HG02981 (cell line): ENCODE data around the gene CPT1C.
A peak's percentile ranks its signal among the peaks of the same experiment; 100 is the strongest.

ENCODE experiments used
- ATAC-seq: cut with Tn5 transposase; IDR thresholded peaks from one replicate; pipeline ENCODE4 v1.9.1; 2021; ENCODE audit warnings: mild to moderate bottlenecking, moderate library complexity; ENCODE audit not compliant: unreplicated experiment

The CPT1C gene

DNA sequence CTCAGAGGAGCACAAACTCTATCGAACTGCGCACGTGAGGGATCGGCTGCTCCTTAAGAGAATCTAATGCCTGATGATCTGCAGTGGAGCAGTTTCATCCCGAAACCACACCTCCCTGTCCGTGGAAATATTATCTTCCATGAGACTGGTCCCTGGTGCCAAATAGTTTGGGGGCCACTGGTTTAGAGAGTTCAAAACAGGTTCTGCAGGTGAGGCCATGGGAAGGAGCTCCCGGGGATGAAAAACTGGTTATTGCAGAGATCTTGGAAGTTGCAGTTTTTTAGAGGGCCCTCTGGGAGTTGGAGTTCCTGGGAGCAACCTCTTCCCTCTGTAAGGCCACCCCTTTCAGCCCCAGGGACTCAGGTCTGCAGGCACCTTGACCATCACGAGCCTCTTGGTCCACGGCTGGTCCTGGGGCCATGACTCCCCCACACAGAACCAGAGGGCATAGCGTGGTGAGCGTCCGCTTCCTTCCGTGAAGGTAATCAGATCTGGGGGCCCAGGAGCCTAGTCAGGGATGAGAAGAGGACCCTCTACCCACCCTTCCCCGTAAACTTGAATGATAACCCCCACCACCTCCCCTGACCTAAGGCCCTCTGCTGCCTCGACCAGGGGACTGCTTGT lies 30.5 kb upstream of the CPT1C start:
- no peak for ATAC-seq

GRCh38 chr19:49662011-49662410 lies 28.9 kb upstream of the CPT1C start:
- no peak for ATAC-seq

- no peak for ATAC-seq
These were observed 27.7 kb upstream of the CPT1C start for GRCh38 chr19:49663224-49663623.

- ATAC-seq, result no peak
These were observed 26.5 kb upstream of the CPT1C start for GRCh38 chr19:49664171-49665035.

- no peak for ATAC-seq
These were observed 25.9 kb upstream of the CPT1C start for GRCh38 chr19:49665036-49665350.

DNA sequence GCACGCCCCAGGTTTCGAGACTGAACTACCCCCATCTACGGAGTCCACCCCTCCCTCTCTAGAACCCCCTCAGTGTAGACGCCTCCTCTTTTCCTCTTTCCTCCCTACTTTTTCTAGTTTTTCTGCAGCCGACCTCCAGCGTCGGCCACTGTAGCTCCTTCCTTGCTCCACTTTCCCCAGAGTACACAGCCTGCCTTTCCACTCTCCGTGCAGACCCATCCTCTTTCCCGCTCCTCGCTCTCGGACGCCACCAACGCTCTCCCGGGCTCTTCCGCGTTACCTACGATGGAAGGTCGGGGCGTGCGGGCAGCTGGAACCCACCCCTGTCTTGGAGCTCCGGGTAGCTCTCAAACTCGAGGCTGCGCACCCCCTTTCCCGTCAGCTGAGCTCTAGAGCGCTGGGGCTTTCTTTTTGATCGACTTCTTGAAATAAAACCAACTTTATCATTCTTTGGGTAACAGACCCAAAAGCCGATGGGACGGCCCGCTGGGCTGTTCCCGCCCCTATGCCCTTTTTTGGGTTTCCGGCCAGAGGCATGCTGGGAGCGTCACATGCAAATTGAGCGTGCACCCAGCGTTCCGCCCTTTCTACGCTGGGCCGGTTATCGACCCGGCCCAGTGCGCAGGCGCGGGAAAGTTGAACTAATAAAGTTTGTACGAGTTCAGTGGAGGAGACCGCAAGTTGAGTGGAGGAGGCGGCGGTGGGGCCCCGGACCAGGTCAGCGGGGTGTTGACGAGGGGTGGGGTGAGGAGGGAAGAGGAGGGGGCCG lies 25.4 kb upstream of the CPT1C start, which contains the start of the genes BCL2L12 and IRF3:
Gene BCL2L12 (plus strand): TSS at position 583 of the 769 bp plus-strand sequence. CDS start 760 bp downstream, outside the sequence.
Gene IRF3 (minus strand): TSS at position 507 of the 769 bp plus-strand sequence. CDS start 1,019 bp downstream, outside the sequence.
- peak; percentile 83 for ATAC-seq

DNA sequence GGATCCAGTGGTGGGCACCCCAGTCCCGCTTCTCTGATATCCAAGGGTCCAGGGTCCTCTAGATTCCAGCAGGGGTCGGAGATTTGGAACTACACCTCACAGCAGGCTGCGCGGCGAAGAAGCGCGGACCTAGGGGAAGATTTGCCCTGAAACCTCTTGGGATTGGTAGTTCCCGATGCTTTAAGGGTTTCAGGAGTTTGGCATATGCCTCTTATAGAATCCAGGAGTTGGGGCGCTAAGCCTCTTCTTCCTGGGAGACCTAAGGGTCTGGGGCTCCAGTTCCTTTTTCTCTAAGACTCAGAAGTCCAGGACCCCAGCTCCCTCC lies 24.8 kb upstream of the CPT1C start:
- ATAC-seq, result no peak

- no peak for ATAC-seq
These were observed 23.4 kb upstream of the CPT1C start for GRCh38 chr19:49667473-49667872.

GRCh38 chr19:49669516-49669915 lies 21.4 kb upstream of the CPT1C start:
- no peak for ATAC-seq

DNA sequence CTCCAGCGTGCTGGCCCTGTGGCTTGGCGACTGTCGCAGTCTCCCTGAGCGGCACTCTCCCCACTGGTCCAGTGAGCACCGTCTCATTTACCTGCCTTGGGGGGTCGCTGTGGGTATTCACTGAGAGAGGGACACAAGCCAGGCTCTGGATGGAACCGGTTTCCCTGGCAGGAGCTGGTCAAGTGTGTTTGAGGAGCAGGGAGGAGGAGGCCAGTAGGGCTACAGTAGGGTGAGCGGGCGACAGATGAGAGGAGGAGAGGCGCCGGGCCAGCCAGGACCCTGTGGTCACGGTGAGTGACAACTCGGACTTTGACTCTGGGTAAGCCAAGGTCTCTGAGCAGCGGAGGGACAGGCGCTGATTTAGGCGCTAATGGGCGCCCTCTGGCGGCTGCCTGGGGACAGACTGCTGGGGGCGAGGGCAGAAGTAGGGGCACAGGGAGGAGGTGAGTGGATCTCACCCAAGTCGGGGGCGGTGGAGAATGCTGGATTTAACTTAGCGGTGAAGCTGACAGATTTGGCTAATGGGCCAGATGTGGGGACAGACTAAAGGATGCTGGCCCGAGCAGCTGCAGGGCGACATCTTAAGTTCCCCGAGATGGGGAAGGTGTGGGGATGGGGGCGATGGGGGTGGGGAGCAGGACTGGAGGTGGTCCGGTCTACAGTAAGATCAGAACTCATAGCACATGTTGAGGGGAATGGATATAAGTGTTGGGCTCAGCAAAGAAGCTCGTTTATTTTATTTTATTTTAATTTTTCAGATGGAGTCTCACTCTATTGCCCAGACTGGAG lies 18.6 kb upstream of the CPT1C start:
- no peak for ATAC-seq

- no peak for ATAC-seq
These were observed 14.7 kb upstream of the CPT1C start for GRCh38 chr19:49676136-49676783.

DNA sequence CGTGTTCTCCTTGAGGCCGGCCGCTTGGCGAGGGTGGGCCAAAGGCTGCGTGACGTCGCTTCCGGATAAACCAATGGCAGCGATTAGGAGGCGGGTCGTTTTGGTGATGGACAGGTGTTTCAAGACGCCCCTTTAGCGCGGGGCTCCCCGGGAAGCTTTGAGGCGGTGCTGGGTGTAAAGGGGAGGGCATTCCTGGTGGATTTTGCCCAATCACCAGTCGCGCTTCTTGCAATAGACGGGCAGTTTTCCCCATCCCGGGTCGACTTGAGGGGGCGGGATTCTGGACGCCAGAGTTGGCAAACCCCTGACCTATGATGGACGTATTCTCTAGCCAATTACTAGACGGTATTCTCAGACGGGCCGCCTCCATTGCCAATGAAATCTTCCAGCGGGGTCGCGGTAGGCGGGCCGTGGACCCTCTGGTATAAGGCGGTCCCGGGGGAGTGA lies 14.1 kb upstream of the CPT1C start:
- peak; percentile 63 for ATAC-seq

DNA sequence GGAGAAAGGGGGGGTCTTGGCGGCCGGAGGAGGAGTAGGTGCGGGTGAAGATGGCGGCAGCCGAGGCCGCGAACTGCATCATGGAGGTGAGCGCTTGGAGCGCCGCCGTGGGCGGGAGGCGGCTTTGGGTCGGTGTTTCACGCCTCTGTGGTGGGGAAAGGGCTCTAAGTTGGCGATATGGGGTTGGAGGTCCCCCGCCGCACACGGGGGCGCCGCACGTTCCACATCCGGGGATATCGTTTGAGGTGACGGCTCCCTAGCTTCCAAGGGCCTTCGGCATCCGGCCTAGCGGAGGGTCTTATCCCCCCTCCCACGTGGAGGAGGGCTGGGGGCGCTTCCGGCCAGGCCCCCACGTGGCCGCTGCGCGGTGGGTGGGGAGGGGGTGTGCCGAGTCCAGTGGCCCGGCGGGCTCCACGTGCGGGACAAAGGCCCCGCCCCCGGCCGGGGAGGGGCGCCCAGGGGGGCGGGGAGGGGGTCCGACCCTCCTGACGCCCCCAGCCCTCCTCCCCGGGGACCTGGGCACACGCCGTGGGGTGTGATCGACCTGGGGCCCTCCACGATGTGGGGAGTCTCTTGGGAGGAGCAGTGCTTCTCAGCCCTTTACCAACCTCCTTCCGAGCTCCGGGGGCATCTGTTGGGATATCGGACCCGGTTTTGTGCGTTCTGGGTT lies 13.6 kb upstream of the CPT1C start, which contains the start of gene PRMT1:
Gene PRMT1 (plus strand): TSS at position 41 of the 670 bp plus-strand sequence. CDS start 10 bp downstream, at position 51.
- no peak for ATAC-seq

DNA sequence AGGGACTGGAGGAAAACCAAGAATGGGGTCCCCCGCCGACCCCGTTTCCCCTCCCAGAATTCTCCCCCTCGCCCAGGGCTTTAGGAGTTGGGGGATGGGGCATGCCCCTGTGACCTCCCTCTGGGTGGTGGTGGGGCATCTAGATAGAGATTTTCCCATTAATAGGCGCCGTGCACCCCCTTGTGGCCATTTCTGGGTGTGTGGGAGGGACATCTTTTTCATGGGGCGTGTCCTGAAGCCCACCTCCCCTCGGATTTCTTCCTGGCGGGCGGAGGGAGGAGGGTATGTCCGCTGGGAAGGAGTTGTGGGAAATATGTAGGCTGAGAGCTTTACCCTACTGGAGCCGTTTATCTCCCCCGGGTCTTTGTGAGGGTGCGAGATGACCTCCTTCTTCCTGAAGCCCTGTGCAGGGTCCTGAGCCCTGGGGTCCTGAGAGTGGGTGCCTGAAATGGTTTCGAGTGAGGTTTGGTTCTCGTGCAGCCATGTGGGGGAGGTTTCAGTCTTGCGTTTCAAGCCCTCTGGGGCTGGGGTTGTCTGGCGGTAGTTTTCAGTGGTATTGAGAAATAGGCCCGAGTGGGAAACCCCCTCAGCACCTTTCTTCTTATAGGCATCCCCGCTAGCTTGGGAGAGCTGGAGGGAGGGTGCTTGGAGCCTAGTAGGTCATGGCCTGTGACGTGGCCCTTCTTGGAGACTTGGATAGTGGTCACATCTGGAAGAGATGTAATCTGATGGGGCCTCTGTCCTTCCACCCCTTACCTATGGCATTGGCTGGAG lies 12.8 kb upstream of the CPT1C start:
- no peak for ATAC-seq

DNA sequence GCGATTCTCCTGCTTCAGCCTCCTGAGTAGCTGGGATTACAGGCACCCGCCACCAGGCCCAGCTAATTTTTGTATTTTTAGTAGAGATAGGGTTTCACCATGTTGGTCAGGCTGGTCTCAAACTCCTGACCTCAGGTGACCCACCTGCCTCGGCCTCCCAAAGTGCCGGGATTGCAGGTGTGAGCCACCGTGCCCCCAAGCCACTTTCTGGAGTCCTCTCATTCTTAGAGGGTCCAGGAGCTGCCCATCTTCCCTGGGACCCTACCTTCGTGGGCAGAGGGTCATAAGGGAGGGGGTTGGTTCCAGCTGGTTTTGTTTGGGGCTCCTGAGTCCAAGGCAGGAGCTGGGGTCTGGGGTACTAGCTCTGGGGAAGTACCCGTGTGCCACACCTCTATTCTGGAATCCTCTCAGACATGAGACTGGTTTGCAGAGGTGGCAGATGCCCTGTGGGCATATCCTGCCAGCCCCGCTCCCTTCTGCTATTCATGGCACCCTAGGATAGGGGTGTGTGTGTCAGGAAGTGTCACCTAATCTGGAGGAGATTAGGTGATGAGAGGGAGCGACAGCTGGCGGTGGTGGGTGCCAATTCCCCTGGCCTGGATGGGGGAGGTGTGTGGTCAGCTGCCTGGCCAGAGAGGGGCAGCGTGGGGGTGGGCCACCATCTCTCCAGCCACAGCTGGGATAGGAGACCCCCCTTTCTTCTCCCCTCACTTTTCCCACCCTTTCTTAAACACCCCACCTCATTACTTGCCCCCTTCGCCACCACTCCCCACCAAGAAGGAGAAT lies 11.7 kb upstream of the CPT1C start:
- ATAC-seq, result no peak

DNA sequence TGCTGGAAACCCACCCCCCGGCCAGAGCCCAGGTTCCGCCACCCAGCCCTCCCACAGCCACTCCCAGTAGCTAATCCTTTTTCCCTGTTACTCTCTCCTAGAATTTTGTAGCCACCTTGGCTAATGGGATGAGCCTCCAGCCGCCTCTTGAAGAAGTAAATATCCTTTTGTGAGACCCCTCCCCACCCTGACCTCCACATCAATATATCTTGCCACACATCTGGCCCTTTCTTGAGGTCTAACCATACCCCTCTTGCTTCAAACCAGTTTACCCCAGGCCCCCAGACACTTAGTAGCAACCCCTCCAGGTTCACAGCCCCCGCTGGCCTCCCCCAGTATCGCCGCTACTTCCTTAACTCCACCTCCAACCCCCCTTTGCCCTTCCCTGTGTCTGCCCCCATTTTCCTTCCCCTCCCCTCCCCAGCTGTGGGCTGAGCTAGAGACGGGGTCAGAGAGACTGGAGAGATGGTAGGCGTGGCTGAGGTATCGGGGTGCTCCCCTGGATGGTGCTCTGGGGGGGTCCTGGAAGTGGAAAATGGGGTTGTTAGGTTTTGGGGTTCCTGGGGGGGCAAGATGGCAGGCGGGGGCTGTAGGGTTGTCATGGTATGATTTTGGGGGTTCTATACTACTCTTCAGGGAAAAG lies 11.0 kb upstream of the CPT1C start:
- ATAC-seq, result no peak
